OCI-LY1 (cell line): ENCODE data around the gene OSER1.

Experiments used
- H2AFZ ChIP-seq: fragments of 200-600 bp; sonication (generic), shearing (Covaris generic); 2 replicates; pipeline ENCODE4 v1.6.0; 2014; ENCODE audit warnings: antibody characterized with exemption, mild to moderate bottlenecking, low read length
- H3F3A ChIP-seq: fragments of 200-600 bp; sonication (generic), shearing (Covaris generic); 2 replicates; pipeline ENCODE4 v1.6.0; 2014; ENCODE audit warnings: mild to moderate bottlenecking, antibody characterized with exemption, low read length, moderate library complexity; ENCODE audit not compliant: insufficient read depth
- H3K27ac ChIP-seq: fragments of 200-600 bp; sonication (generic); 2 replicates; pipeline ENCODE4 v1.5.1; 2014; ENCODE audit warnings: low read length, mixed run types, mild to moderate bottlenecking, low read depth; ENCODE audit not compliant: poor library complexity, severe bottlenecking
- H3K27me3 ChIP-seq: fragments of 200-600 bp; sonication (generic); 2 replicates; pipeline ENCODE4 v1.6.0; 2014; ENCODE audit warnings: antibody characterized with exemption, mild to moderate bottlenecking, low read length, moderate library complexity; ENCODE audit not compliant: insufficient read depth
- H3K36me3 ChIP-seq: fragments of 200-600 bp; sonication (generic); 2 replicates; pipeline ENCODE4 v1.6.1; 2014; ENCODE audit warnings: mild to moderate bottlenecking, antibody characterized with exemption, low read length, moderate library complexity, mixed read lengths; ENCODE audit not compliant: insufficient read depth
- H3K4me1 ChIP-seq: fragments of 200-600 bp; sonication (generic); 2 replicates; pipeline ENCODE4 v1.5.1; 2014; ENCODE audit warnings: mild to moderate bottlenecking, low read length, moderate library complexity; ENCODE audit not compliant: insufficient read depth, severe bottlenecking
- H3K4me2 ChIP-seq: fragments of 200-600 bp; sonication (generic), shearing (Covaris generic); 2 replicates; pipeline ENCODE4 v1.6.1; 2014; ENCODE audit warnings: low read length
- H3K4me3 ChIP-seq: fragments of 200-600 bp; sonication (generic); 2 replicates; pipeline ENCODE4 v1.5.1; 2014; ENCODE audit warnings: low read length, low read depth, mild to moderate bottlenecking, mixed read lengths; ENCODE audit not compliant: poor library complexity, severe bottlenecking
- H3K79me2 ChIP-seq: fragments of 200-600 bp; shearing (Covaris generic); 2 replicates; pipeline ENCODE4 v1.6.1; 2016; ENCODE audit warnings: mixed run types, low read length, mixed read lengths; ENCODE audit not compliant: insufficient read depth
- H3K9ac ChIP-seq: fragments of 200-600 bp; sonication (generic), shearing (Covaris generic); 2 replicates; pipeline ENCODE4 v1.6.1; 2014; ENCODE audit warnings: mild to moderate bottlenecking, low read length, mixed read lengths
- H3K9me2 ChIP-seq: fragments of 200-600 bp; sonication (generic), shearing (Covaris generic); 2 replicates; pipeline ENCODE4 v1.6.1; 2014; ENCODE audit warnings: low read depth, mild to moderate bottlenecking, low read length, mixed read lengths
- H3K9me3 ChIP-seq: fragments of 200-600 bp; shearing (Covaris generic); 2 replicates; pipeline ENCODE4 v1.6.1; 2014; ENCODE audit warnings: low read length, mixed read lengths
- H4K20me1 ChIP-seq: fragments of 200-600 bp; sonication (generic), shearing (Covaris generic); 2 replicates; pipeline ENCODE4 v1.6.0; 2016; ENCODE audit warnings: mild to moderate bottlenecking, low read length; ENCODE audit not compliant: insufficient read depth
- EZH2 ChIP-seq: fragments of 200-600 bp; sonication (generic), shearing (Covaris generic); IDR thresholded peaks from 2 replicates; pipeline ENCODE4 v1.8.0; 2017; ENCODE audit warnings: borderline replicate concordance, mixed run types, mild to moderate bottlenecking, antibody characterized with exemption, low read length, moderate library complexity, mixed read lengths
- TF ChIP-seq, protein P1 (sequence below): fragments of 200-600 bp; sonication (generic), shearing (Covaris generic); IDR thresholded peaks from 2 replicates; pipeline ENCODE4 v1.5.1; 2017; ENCODE audit warnings: mild to moderate bottlenecking, antibody characterized with exemption, low read length, moderate library complexity, mixed read lengths

OSER1 gene

DNA sequence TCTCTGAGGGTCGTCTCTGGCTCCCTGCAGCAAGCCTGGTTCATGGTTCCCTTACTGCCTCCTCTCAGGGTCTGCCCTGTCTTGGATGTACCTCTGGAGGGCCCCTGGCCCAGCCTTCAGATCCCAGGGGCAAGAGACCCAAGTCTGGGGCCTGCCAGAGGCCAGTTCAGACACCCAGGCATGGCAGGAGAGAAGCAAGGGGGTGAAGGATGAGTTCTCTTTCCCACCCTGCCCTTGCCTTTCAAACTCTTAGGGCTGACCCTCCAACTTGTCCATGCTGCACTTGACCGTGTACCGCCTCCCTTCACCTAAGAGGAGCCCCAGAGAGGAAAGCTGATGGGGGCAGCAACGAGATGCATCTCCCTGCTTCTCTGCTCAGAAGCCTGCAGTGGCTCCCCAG lies 40.7 kb upstream of the OSER1 start:
- Histone ChIP-seq H3K27ac (no peak overlapping the region), H3K27me3 (no peaks in the 10 kb centered on the region), H4K20me1 (no peaks in the 10 kb centered on the region), H2AFZ (no peak overlapping the region), H3K9ac (no peak overlapping the region), H3K9me3 (no peaks in the 10 kb centered on the region), H3K36me3 (no peaks in the 10 kb centered on the region), H3F3A (no peaks in the 10 kb centered on the region), H3K79me2 (no peaks in the 10 kb centered on the region), H3K4me2 (no peak overlapping the region), H3K9me2 (no peaks in the 10 kb centered on the region), H3K4me3 (no peak overlapping the region), H3K4me1 (no peaks in the 10 kb centered on the region)
- TF ChIP-seq, protein P1, sequence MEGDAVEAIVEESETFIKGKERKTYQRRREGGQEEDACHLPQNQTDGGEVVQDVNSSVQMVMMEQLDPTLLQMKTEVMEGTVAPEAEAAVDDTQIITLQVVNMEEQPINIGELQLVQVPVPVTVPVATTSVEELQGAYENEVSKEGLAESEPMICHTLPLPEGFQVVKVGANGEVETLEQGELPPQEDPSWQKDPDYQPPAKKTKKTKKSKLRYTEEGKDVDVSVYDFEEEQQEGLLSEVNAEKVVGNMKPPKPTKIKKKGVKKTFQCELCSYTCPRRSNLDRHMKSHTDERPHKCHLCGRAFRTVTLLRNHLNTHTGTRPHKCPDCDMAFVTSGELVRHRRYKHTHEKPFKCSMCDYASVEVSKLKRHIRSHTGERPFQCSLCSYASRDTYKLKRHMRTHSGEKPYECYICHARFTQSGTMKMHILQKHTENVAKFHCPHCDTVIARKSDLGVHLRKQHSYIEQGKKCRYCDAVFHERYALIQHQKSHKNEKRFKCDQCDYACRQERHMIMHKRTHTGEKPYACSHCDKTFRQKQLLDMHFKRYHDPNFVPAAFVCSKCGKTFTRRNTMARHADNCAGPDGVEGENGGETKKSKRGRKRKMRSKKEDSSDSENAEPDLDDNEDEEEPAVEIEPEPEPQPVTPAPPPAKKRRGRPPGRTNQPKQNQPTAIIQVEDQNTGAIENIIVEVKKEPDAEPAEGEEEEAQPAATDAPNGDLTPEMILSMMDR, result no peak
- no peak for TF ChIP-seq EZH2

GRCh38 chr20:44248410-44248759 lies 37.8 kb upstream of the OSER1 start:
- Histone ChIP-seq H3K9me2 (no peaks in the 10 kb centered on the region), H3K9me3 (no peaks in the 10 kb centered on the region), H3K4me1 (no peaks in the 10 kb centered on the region), H3F3A (no peaks in the 10 kb centered on the region), H3K4me3 (no peak overlapping the region), H3K79me2 (no peaks in the 10 kb centered on the region), H3K27me3 (no peaks in the 10 kb centered on the region), H3K27ac (no peak overlapping the region), H3K9ac (no peak overlapping the region), H4K20me1 (no peaks in the 10 kb centered on the region), H2AFZ (no peak overlapping the region), H3K36me3 (no peaks in the 10 kb centered on the region), H3K4me2 (no peak overlapping the region)
- no peak for TF ChIP-seq EZH2
- TF ChIP-seq, protein P1, result no peak

DNA sequence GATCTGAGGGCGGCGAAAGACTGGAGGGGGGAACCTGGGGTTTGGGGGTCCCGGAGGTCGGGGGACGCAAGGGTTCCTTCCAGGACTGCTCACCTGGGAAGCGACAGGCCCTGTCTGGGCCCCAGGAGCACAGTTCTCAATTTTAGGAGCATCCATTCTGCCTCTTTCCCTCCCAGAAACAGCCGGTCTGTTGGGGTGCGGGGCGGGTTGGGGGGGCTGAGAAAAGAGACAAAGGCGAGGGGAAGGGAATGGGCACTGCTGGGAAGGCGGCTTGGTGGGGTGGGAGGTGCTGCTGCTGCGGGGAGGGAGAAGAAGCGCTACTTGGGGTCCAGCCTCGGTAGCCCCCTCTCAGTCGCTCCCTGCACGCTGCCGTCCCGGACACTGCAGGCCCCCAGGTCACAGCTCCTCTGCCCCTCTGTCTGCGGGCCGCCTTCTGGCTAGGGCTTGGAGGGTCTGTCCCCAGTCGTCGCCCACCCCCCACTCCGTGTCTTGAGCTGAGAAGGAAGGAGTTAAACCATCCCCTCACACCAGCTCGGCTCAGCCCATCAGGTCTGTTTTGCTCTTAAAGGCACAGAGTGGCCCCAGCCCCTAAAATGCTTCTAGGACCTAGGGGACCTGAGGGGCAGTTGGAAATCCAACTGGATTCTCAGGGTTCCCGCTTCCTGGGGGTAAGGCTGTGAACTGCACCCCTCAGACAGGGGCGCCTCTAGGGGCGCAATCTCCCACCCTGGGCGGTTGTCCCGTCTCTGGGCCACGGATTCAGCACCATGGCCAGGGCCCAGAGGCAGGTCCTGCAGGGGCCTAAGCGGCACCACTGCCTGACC lies 37.2 kb upstream of the OSER1 start:
- TF ChIP-seq, protein P1, result peak; percentile 65
- TF ChIP-seq EZH2, result no peak
- no peaks in the 10 kb centered on the region for H3F3A ChIP-seq
- H3K79me2 ChIP-seq, result no peaks in the 10 kb centered on the region
- no peaks in the 10 kb centered on the region for H3K36me3 ChIP-seq
- H3K4me1 ChIP-seq, result no peaks in the 10 kb centered on the region
- no peak overlapping the region for H3K4me3 ChIP-seq
- no peak overlapping the region for H3K9ac ChIP-seq
- no peak overlapping the region for H2AFZ ChIP-seq
- no peaks in the 10 kb centered on the region for H3K27me3 ChIP-seq
- H3K9me3 ChIP-seq, result no peaks in the 10 kb centered on the region
- H3K4me2 ChIP-seq, result no peak overlapping the region
- H3K27ac ChIP-seq, result no peak overlapping the region
- no peaks in the 10 kb centered on the region for H3K9me2 ChIP-seq
- no peaks in the 10 kb centered on the region for H4K20me1 ChIP-seq
